GM18909 (cell line): ENCODE results near the gene TMEM218.

Experiments used
- ATAC-seq: cut with Tn5 transposase; IDR thresholded peaks from one replicate; pipeline ENCODE4 v1.9.1; 2021; ENCODE audit warnings: mild to moderate bottlenecking; ENCODE audit not compliant: unreplicated experiment, poor library complexity

Gene TMEM218

DNA sequence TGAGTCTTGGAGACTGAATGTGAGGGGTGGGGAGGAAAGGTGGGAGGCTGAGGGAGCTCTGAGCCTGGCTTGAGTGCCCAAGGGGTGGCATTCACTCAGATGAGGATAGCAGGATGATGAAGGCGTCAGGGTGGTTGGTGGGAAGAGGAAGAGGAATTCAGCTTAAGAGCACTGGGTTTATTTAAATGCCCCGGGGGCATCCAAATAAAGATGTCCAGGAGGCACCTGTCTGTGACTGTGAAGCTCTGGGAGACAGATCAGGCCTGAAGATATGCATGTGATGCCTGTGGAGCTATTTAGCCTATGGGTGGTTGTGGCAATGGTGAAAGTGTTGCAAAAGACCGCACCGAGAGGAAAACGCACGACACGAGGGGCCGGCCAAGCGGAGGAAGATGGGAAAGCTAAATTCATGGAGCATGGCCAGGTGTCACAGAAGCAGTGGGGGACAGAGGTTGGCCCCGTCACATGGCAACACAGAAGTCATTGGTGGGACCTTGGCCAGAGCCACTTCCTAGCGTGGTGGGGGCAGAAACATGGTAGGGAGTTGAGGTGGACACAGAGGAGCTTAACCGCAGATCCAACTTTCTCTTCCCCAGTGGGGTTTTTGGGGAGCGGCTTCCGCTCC lies 32.8 kb downstream of the TMEM218 start:
- no peak for ATAC-seq

DNA sequence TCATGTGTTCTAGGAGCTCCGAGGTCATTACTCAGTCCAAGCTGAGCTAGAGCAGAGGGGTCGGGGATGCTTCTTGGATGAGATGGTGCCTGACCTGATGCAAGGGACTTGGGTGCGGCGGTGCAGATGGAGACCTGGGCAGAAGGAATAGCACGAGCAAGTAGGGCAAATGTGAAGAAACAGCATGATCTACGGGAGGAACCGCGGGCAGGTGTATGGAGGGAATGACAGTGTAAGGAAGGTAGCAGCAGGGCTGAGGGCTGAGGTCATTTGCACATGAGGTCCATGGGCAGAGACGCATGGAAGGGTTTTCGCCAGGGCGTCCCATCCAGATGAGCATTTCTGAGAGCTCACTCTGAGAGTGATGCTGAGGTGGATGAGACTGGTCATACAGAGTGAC lies 33.4 kb downstream of the TMEM218 start:
- no peak for ATAC-seq

DNA sequence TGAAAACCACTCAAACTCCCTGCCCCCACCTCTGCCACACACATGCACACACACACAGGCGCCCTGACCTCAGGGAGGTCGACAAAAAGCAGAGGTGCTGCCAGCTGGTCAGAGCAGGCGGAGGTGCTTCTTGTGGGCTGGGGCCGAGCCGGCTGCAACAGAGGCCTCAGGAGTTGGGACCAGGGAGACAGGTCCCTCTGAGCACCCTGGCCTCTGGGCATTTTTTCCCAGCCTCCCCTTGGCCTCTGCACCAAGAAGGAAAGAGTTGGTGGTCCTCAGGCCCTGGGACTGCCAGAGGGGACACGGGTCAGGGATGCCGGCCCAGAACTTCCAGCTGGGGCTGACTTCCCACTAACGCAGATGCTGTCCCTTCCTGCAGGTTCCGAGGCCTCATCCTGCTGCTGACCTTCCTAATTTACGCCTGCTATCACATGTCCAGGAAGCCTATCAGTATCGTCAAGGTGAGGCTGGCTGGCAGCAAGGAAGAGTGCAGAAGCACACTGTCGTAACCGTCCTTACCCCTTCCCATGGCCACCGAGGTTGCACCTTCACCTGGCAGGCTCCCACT lies 35.0 kb downstream of the TMEM218 start:
- no peak for ATAC-seq

DNA sequence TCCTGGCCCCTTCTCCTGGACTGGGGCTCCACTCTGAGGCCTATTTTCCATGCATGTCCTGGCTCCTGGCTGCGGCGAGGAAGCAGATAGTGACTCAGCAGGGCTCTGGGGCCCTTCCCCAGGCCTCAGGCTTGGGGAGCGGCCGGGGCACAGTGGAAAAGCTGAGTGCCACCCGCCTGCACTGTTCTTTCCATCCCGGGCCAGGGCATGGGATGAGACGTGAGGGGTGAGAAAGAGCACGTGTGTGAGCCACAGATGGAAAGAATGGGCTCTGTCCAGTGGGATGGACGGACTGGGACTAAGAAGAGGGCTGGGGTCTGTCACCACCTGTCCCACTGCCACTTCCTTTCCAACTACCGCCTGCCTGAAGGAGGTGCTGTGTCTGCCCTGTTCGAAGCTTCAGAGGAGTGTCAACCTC lies 35.5 kb downstream of the TMEM218 start:
- no peak for ATAC-seq

DNA sequence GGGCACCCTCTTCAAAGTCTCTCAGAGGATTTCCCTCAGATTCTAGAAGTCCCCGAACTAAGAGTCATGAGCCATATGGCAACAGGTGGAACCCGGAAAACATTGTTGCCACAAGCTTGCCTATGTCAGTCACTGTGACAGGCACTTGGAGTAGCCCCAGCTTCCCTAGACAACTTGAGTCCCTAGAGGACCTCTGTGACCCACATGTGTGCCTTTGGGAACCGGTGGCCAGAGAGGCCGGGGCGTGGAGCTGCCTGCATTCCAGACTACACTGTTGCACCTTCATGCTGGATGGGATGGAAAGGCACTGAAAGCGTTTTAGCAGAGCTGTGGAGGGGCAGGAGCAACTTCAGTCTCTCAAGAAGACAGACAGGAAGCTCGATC lies 36.2 kb downstream of the TMEM218 start:
- no peak for ATAC-seq

DNA sequence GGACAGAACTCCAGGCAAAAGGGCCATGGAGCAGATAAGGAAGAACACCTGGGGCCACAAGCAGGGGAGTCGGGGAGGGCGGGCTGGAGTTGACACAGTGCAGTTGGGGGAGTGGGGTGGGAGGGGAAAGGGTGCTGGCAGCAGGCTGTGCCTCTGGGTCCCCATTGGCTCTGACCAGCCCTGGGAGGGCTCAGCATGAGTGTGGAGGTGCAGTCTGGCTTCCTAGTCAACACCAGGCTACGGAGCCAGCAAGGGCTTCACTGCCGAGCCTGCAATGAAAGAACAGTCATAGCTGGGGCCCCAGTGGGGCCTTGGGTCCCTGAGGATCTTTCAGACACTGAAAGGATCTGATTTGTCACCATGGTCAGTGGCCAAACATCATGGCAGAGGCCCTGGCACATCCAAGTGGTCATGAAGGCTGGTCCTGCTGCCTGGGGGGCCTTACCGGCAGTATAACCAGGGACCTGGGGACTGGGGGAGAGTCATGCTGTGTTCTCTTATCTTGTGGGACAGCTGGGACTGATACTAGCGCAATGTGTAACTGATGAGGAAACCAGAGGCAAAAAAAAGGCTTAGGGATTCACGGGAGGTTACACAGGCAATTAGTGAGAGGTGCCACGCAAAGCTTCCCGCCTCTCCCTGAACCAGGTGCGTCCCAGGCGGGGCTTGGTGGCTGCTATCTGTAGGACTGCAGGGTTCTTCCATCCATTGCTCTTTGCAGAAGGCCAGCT lies 36.8 kb downstream of the TMEM218 start:
- no peak for ATAC-seq

DNA sequence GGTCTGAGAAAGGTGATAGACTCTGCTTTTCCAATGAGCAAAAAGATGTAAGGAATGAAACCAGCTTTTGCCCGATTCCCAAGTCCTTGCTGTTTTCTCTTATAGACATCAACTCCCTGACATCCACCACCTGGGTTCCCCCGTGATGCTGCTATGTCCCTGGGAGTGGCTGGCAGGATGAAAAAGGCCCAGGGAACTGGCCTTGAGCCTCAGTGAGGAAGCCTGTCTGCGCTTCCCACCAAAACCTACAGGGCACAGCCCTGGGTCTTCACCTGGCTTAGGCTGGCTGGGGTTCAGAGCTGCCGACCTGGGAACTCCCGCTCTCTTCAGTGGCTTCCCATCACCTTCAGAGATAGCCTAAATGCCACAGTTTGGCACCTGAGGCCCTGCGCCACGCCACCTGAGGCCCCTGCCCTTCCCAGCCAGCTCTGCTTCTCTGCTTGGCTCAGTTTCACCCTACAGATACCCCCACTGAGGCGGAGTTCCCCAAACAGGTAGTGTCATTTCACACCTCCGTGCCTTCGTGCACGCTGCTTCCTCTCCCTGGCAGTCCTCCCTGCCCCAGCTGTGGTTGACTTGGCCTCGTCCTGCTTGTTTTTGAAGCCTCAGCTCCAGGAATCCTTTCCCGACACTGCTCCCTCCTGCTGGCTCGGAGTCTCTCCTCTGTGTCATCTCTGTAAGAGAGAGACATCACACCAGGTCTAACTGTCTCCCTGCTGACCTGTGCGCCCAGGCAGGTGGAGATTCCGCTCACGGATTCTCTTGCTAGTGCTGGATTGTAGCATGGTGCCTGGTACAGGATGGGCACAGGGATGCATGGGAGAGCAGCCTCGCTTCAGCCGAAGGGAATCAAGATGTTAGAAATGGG lies 37.6 kb downstream of the TMEM218 start:
- no peak for ATAC-seq

DNA sequence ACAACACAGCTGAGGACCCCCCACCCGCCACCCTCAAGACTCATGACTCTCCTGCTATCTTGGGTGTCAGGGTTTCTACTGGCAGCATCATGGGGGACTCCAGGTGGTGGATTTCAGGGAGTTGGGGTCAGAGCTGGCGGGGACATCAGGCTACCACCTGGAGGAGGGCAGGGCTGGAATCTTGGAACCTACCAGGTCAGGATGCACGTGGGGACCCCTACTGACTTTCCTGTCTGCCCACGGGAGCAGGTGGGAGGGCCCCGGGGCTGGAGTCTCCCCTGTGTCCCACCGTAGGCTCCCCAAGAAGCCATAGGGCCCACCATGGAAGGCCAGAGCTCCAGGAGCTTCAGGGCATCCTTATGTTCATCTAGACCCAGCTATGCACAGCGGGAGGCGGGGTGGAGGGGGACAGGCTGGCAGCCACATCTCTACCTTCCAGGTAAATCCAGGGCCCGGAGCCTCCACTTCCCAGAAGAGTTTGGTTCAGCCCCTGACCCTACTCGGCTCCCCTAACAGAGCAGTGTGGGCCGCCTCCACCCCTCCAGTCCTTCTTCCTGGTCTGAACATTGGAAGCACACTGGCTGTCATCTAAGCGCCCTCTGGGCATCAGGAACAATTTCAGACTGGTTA lies 38.4 kb downstream of the TMEM218 start:
- ATAC-seq, result no peak

DNA sequence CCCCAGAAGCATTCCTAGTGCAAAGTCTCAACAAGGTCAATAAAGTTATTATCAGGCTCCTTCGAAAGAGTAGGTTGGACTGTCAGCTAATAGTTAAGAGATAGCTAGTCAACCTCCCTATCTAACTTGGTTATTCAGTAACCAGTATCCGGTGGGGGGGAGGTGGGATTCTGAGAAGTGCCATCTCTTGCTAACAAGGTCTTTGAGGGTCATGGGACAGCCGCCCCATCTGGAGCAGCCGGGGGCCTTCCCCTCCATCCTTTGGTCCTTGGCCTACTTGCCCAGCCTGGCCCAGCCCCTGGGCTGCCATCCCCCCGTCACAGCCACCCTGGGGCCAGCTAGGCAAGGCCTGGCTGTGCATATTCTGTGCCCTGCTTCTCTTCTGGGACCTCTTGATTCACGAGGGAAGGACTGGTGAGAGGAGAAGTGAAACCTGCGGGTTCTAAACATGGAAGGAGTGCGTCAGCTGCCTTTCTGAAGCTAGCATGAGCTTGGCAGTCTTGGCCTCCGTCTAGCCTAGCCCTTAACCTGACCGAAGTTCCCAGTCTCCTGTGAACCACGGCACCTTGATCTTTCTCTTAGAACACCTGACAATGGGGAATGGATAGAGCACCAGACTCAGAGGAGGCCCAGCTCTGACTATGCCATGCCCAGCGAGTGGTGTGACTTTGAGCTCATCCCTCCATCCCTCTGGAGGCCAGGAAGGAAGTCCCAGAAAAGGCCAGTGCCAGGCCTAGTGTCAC lies 39.0 kb downstream of the TMEM218 start:
- peak; percentile 79 for ATAC-seq

DNA sequence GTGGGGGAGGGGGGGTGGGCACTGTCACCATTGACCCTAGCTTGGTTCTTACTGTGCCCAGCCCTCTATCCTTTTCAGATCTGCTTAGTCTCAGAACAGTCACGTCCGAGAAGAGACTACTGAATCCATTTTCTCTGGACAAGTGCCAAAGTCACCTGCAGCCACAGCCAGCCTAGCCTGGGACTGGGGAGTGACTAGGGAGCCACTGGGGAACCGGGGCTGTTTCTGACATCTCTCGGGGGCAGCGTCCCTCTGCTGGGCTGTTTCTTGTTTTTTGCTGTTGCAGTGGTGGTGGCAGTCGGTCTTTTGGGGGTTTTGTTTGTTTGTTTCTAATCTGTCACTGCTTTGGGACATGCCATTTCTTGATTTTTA lies 39.6 kb downstream of the TMEM218 start:
- peak; percentile 4 for ATAC-seq

DNA sequence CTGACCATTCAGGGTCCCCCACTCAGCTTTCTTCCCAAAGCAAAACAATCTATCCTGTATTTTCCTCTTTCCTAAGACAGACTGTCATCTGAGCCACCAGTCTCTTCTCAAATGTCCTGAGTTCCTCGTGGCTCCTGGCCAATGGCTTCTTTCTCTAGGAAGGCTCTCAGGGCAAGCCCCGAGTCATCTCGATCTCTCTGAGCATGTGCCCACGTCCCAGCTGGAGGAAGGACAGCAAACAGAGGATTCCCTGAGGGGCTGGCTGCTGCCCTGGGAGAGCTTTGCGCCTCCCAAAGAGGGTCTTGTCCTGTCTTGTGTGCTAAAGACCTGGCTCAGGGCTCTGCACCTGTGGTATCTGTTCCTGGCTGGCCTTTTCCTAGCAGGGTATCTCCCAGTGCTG lies 40.0 kb downstream of the TMEM218 start:
- no peak for ATAC-seq

DNA sequence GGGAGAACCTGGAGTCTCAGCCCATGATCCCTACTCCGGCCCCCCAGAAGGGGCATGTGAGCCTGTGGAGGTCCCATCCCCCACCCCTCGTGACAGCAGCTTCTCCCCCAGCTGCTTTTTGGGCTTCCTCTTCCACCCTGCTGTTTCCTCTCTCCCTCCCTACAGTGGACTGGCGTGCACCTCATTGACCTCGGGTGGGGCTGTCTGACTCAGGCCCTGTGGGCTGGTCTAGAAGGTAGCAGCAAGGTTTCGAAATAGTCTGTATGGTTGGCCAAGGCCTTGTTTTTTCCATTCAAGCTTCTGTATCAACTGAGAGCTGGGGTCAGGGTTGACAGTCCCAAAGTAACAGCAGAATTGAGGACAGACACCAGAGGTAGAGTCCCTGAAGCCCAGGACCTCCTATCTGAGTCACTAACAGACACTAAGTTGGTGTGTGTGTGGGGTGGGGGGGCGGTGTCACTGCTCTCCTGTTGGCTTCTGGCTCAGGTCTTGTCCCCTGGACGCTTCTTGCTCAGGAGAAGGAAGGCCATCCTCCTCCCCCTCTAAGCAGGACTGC lies 40.6 kb downstream of the TMEM218 start:
- peak; percentile 81 for ATAC-seq

DNA sequence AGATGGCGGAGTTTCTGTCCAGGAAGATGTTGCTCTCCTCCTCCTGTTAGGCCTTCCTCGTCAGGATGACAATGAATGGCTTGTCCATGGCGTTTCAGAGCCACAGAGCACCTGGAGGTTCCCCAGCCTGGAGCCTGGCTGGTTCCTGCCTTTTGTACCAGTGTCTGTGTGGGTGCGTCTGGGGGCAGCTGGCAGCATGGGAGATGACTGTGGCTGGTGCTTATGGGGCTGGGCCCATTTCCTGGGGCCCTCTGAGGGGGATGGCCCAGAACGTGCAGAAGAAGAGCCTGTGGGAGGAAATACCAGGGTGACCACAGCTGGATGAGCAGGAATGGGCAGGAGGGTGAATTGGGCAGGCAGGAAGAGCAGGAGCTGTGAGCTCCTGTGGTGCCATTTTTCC lies 41.6 kb downstream of the TMEM218 start:
- no peak for ATAC-seq

DNA sequence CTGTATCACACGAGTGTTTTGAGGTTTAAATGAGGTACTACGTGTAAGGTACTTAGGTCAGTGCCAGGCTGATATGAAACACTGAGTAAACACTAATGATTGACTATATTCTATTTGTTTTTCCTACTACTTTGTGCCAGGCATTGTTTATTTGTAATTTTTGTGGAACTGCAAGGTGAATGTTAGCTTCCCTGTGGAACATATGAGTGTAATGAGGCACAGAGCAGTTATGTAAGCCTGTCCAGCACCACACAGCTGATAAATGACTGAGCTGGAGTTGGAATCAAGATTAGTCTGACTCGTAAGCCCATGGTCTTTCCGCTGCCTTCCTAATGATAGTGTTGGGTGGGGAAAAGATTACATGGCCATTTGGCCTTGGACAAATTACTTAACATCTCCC lies 42.4 kb downstream of the TMEM218 start:
- no peak for ATAC-seq

DNA sequence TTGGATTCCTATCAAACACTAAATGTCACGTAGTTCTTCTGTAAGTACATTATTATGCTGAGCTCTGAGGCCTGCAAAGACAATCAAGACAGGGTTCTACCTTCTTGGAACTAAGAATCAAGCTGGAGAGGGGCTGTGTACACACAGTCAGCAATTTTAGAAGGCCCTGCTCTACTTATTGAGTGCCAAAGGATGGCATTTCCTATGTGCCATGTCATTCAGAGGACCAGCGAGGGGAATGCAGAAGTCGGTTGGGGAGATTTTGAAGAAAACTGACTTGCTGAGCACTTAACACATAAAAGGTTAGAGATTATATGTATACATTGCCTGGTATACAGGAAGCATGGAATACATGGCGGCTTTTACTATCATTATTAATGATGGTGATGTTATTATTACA lies 43.1 kb downstream of the TMEM218 start:
- ATAC-seq, result no peak

DNA sequence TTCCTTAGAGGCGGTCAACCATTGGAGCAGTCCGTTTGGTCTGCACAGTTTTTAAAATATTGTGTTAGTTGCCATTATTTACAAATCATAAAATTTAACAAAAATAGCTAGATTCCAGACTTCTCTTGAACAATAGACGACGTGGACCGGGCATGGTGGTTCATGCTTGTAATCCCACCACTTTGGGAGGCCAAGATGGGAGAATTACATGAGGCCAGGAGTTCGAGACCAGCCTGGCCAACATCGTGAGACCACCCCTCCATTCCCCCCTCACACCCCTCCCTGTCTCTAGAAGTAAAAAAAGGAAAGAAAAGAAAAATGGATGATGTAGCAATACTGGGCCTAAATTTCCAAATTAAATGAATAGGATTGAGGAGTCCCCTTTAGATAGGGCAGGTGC lies 47.4 kb downstream of the TMEM218 start:
- ATAC-seq, result no peak

DNA sequence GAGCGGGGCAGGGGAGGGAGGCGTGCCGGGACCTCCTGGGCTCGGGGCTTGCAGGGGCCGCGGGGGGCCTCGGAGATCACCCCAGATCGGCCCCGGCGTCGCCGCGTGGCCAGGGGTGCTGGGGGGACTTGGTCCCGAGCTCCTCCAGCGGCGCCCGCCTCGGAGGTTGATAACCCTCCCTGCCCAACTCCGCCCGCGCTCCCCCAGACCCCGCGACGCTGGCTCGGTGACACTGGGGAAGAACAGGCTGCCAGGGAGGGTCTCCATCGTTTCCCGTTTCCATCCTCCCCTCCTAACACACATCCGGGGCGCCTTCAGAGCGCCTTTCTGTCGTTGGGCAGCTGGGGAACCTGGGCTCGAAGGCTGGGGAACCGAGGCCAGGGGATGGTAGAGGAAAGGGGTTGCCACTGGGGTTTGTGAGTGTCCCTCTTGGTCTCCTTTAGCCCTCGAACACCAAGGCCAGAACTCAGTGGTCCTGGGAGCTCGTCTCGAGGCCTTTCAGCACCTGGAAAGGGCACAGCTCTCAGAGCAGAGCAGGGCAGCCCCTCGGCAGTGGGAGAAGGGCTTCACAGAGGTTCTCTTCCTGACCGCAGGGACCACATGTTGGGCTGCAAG lies 47.9 kb downstream of the TMEM218 start:
- peak; percentile 24 for ATAC-seq

DNA sequence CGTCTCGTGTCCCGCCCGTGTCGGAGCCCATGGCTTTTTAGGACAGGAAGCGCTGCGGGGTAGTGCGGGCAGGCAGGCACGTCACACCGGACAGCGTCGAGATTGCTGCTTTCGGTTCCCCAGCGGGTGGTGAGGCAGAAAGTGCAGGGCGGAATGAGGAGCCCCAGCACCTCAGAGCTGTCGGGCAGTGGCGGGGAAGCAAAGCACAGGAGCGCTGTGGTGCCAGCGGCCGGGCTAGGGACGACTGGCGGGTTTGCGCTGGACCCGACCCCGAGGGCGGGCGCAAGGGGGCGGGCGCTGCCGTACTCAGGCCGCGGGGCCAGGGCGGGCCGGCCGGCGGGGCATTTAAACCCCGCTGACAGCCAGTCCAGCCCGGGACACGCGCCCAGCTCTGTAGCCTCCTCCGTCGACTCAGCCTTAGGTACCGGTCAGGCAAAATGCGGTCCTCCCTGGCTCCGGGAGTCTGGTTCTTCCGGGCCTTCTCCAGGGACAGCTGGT lies 48.4 kb downstream of the TMEM218 start, which contains the start of gene SLC37A2:
Gene SLC37A2, plus strand, starts transcription at position 375 of the 498 bp plus-strand sequence. Its CDS starts 63 bp downstream, at position 438.
- peak; percentile 91 for ATAC-seq
